DND-41 (cell line): ENCODE results near the gene PRELID3B.

ENCODE experiments used
- ATAC-seq: fragments of 200-7000 bp; cut with Tn5 transposase; 3 replicates; pipeline ENCODE4 v1.9.1; 2021; ENCODE audit warnings: low read depth; ENCODE audit not compliant: insufficient read depth
- DNase-seq: peaks from one replicate; pipeline ENCODE4 v3.0.0-alpha.2; 2020
- H2AFZ ChIP-seq: 2 replicates; pipeline ENCODE4 v1.6.0; 2012; ENCODE audit warnings: low read depth, low read length
- H3K27ac ChIP-seq: 2 replicates; pipeline ENCODE4 v1.5.1; 2012; ENCODE audit warnings: low read length, inconsistent platforms
- H3K27me3 ChIP-seq: fragments of 200-600 bp; sonication (generic); 2 replicates; pipeline ENCODE4 v1.6.0; 2012; ENCODE audit warnings: low read length, mild to moderate bottlenecking, inconsistent platforms; ENCODE audit not compliant: insufficient read depth, poor library complexity
- H3K36me3 ChIP-seq: 2 replicates; pipeline ENCODE4 v1.5.1; 2012; ENCODE audit warnings: low read length, inconsistent platforms; ENCODE audit not compliant: insufficient read depth
- H3K4me1 ChIP-seq: 2 replicates; pipeline ENCODE4 v1.5.1; 2012; ENCODE audit warnings: mild to moderate bottlenecking, low read length; ENCODE audit not compliant: insufficient read depth
- H3K4me2 ChIP-seq: 2 replicates; pipeline ENCODE4 v1.6.0; 2012; ENCODE audit warnings: mild to moderate bottlenecking, moderate library complexity, low read length, inconsistent platforms; ENCODE audit not compliant: insufficient read depth
- H3K4me3 ChIP-seq, 2 experiments: fragments of 200-600 bp in 1 of 2; shearing (Covaris generic) in 1 of 2; 2 replicates each; pipeline ENCODE4 v1.5.1; 2012 to 2016; ENCODE audit warnings: inconsistent platforms in 2 of 2, low read length in 2 of 2, mild to moderate bottlenecking in 2 of 2, low read depth in 1 of 2, moderate library complexity in 1 of 2
- H3K79me2 ChIP-seq: 2 replicates; pipeline ENCODE4 v1.6.0; 2012; ENCODE audit warnings: low read length, inconsistent platforms; ENCODE audit not compliant: insufficient read depth
- H3K9ac ChIP-seq: 2 replicates; pipeline ENCODE4 v1.6.0; 2012; ENCODE audit warnings: low read depth, mild to moderate bottlenecking, inconsistent platforms, low read length, moderate library complexity
- H3K9me3 ChIP-seq: 2 replicates; pipeline ENCODE4 v1.5.1; 2012; ENCODE audit warnings: low read length, moderate library complexity, mild to moderate bottlenecking, inconsistent platforms; ENCODE audit not compliant: insufficient read depth, severe bottlenecking
- H4K20me1 ChIP-seq: 2 replicates; pipeline ENCODE4 v1.6.0; 2012; ENCODE audit warnings: low read length; ENCODE audit not compliant: insufficient read depth
- CTCF ChIP-seq: IDR thresholded peaks from 2 replicates; pipeline ENCODE4 v1.5.1; 2012; ENCODE audit warnings: borderline replicate concordance, low read length, moderate library complexity, mild to moderate bottlenecking; ENCODE audit not compliant: poor library complexity, severe bottlenecking; ENCODE audit errors: extremely low read depth
- EZH2 ChIP-seq: IDR thresholded peaks from 3 replicates; pipeline ENCODE4 v1.6.1; 2012; ENCODE audit warnings: borderline replicate concordance, low read depth, mild to moderate bottlenecking, moderate library complexity, low read length, inconsistent platforms; ENCODE audit not compliant: severe bottlenecking

PRELID3B gene

GRCh38 chr20:58987790-58988564, 54.6 kb downstream of the PRELID3B start:
- H3K27me3 ChIP-seq: no peaks in the 10 kb centered on the region
- H2AFZ ChIP-seq: no peak overlapping the region
- H3K4me2 ChIP-seq: no peak overlapping the region
- peaks cover 43% of the 10 kb centered on the region for H3K79me2 ChIP-seq
- H3K9me3 ChIP-seq: no peaks in the 10 kb centered on the region
- peaks cover 82% of the 10 kb centered on the region for H3K36me3 ChIP-seq
- DNase-seq: no peak
- peaks cover 13% of the 10 kb centered on the region for H3K4me1 ChIP-seq
- H4K20me1 ChIP-seq: peaks cover 55% of the 10 kb centered on the region
- ATAC-seq: no peak
- H3K4me3 ChIP-seq: no peak overlapping the region
- no peak overlapping the region for H3K9ac ChIP-seq
- no peak overlapping the region for H3K27ac ChIP-seq
- TF ChIP-seq CTCF (no peak), EZH2 (no peak)

- H4K20me1 ChIP-seq: peaks cover 59% of the 10 kb centered on the region
- DNase-seq (no peak), ATAC-seq (no peak)
- TF ChIP-seq EZH2 (no peak), CTCF (no peak)
- H3K36me3 ChIP-seq: peaks cover 78% of the 10 kb centered on the region
- H3K9me3 ChIP-seq: no peaks in the 10 kb centered on the region
- H3K27me3 ChIP-seq: no peaks in the 10 kb centered on the region
- peaks cover 22% of the 10 kb centered on the region for H3K4me1 ChIP-seq
- no peak overlapping the region for H2AFZ ChIP-seq
- no peak overlapping the region for H3K27ac ChIP-seq
- peaks cover 52% of the 10 kb centered on the region for H3K79me2 ChIP-seq
- no peak overlapping the region for H3K4me2 ChIP-seq
- H3K9ac ChIP-seq: no peak overlapping the region
- H3K4me3 ChIP-seq: no peak overlapping the region
These were observed 55.5 kb downstream of the PRELID3B start for GRCh38 chr20:58986968-58987517.

- no peak for ATAC-seq
- H3K79me2 ChIP-seq: peaks cover 58% of the 10 kb centered on the region
- H3K4me1 ChIP-seq: peaks cover 26% of the 10 kb centered on the region
- H3K27me3 ChIP-seq: no peaks in the 10 kb centered on the region
- TF ChIP-seq CTCF (no peak), EZH2 (no peak)
- no peaks in the 10 kb centered on the region for H3K9me3 ChIP-seq
- no peak overlapping the region for H3K4me3 ChIP-seq
- H3K36me3 ChIP-seq: peaks cover 72% of the 10 kb centered on the region
- no peak for DNase-seq
- no peak overlapping the region for H3K27ac ChIP-seq
- no peak overlapping the region for H2AFZ ChIP-seq
- no peak overlapping the region for H3K9ac ChIP-seq
- peaks cover 59% of the 10 kb centered on the region for H4K20me1 ChIP-seq
- no peak overlapping the region for H3K4me2 ChIP-seq
These were observed 56.2 kb downstream of the PRELID3B start for GRCh38 chr20:58986286-58986967.
